ENCODE measurements around the gene COL23A1. TPM values are rescaled to one million over a fixed set of nuclear protein-coding genes. Genes with fewer than 3 reads are reported as not detected.

Gene COL23A1
- total and polyA plus RNA-seq, 5 donors from 2014 or later, result not detected

DNA sequence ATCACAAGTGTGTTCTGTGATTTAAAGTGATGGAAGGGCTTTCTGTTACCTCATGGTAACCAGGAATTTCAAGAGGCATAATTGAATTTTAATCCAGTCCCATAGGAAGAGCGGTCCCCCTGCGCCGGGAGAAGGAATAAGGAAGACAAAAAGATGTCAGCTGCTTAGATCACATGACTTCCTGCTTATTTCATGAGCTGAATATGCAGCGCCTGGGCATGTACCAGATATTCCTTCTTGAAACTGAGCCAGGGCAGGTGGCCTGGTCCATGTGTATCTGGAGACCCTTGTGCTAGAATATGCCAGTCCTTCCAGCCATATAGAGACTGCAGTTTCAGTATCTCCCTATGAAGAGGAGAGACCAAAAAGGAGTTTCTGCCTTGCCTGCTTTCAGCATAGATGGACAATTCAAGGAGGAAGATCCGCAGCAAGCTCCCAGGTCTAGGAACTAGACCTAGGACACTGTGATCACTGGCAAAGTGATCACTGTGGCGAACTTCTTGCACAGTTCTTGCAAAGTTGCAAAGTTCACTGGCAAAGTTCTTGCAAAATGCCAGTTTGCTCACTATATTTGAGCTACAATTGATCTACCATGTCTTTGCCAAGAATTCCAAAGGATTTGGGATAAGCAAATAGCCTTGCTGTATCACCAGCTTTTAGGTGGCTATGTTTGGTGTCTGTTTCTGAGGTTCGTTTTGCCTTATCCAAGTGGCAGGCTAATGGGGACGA, 254.7 kb downstream of the COL23A1 start:
- H3K9me3 ChIP-seq (ENCODE audit: control insufficient read depth in 2 of 2, low read length in 2 of 2), result no peaks in the 10 kb centered on the region
- no peak for ATAC-seq (ENCODE audit: low read depth in 2 of 2)

DNA sequence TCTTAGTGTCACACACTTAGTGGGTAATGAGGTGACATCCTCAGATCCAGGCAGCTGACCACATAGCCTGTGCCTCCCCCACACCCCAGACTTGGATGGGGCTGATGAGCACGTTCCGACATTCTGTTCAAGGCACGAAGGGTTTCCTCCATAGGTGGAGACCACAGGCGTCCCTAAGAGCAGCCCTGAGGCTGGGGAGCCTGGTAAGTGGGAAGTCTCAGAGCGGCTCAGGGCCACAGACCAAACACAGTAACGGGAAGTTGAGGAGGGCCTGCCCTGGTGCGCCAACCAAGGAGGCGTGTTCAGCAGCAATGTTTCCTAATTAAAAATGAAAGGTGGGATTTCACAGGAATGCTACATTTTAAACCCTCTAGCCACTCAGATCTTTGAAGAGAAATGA, 255.3 kb downstream of the COL23A1 start:
- H3K4me1 Mint-ChIP-seq, result peaks cover 0 to 10% (median 0%) of the 10 kb centered on the region in 4 donors
- Histone ChIP-seq H3K27ac (ENCODE audit: insufficient read depth, low read length, poor library complexity, severe bottlenecking) (no peak overlapping the region), H3K36me3 (ENCODE audit: control insufficient read depth, insufficient read depth, low read length) (no peaks in the 10 kb centered on the region), H3K9me3 (ENCODE audit: control insufficient read depth in 2 of 2, low read length in 2 of 2) (no peaks in the 10 kb centered on the region), H3K4me3 (ENCODE audit: low read depth, low read length) (no peak overlapping the region), H3K4me1 (ENCODE audit: control insufficient read depth, insufficient read depth, low read length, poor library complexity, severe bottlenecking) (no peaks in the 10 kb centered on the region), H3K27me3 (ENCODE audit: control insufficient read depth, insufficient read depth, low read length) (no peaks in the 10 kb centered on the region)
- no peak overlapping the region for H3K27ac Mint-ChIP-seq
- H3K36me3 Mint-ChIP-seq, result no peaks in the 10 kb centered on the region
- ATAC-seq (ENCODE audit: low read depth in 2 of 2), result no peak
- DNase-seq, result no peak
- H3K27me3 Mint-ChIP-seq, result no peaks in the 10 kb centered on the region
- no peak overlapping the region for H3K4me3 Mint-ChIP-seq
- H3K9me3 Mint-ChIP-seq, result peaks cover 0 to 2% (median 0%) of the 10 kb centered on the region in 7 donors

More for the DNA sequence above, 254.7 kb downstream of the COL23A1 start:
- H3K27me3 ChIP-seq (ENCODE audit: control insufficient read depth, insufficient read depth, low read length), result no peaks in the 10 kb centered on the region
- DNase-seq, result no peak
- Mint-ChIP-seq H3K9me3 (peaks cover 0 to 2% (median 0%) of the 10 kb centered on the region in 7 donors), H3K27me3 (no peaks in the 10 kb centered on the region), H3K27ac (no peak overlapping the region), H3K36me3 (no peaks in the 10 kb centered on the region), H3K4me1 (peaks cover 0 to 9% (median 0%) of the 10 kb centered on the region in 4 donors), H3K4me3 (no peak overlapping the region)
- H3K4me3 ChIP-seq (ENCODE audit: low read depth, low read length), result no peak overlapping the region
- H3K27ac ChIP-seq (ENCODE audit: insufficient read depth, low read length, poor library complexity, severe bottlenecking), result no peak overlapping the region
- no peaks in the 10 kb centered on the region for H3K36me3 ChIP-seq (ENCODE audit: control insufficient read depth, insufficient read depth, low read length)
- no peaks in the 10 kb centered on the region for H3K4me1 ChIP-seq (ENCODE audit: control insufficient read depth, insufficient read depth, low read length, poor library complexity, severe bottlenecking)

DNA sequence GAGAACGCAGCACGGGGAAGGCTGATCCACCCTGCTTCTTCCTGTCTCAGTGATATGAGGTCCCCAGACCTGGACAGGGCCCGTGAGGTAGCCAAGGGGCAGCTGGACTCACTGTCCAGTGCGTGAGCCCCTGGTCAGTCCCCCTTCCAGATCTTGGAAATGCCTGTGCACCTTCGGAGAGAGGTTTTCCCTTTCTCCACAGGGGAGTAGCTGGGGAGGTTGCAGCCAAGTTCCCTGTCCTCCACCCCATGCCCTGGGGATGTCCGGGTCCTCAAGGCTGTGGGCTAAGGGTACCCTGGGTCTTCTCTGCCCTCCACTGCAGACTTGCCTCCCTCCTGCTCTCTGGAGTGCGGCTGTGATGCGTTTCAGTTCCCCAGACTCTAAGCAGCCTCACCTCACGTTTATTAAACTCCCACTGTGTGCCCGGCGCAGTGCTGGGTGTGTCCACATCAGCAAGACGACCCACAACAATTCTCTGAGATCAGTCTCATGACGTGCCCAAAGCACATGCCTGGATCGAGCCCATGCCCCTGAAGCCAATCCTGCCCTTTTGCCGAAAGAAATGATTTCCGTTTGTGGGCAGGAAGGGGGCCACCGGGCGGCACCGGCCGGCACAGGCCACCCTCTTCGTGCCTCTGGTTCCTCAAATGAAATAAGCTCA, 256.2 kb downstream of the COL23A1 start:
- no peaks in the 10 kb centered on the region for H3K36me3 Mint-ChIP-seq
- H3K27me3 ChIP-seq (ENCODE audit: control insufficient read depth, insufficient read depth, low read length), result no peaks in the 10 kb centered on the region
- peaks cover 0 to 2% (median 0%) of the 10 kb centered on the region in 7 donors for H3K9me3 Mint-ChIP-seq
- no peaks in the 10 kb centered on the region for H3K9me3 ChIP-seq (ENCODE audit: control insufficient read depth in 2 of 2, low read length in 2 of 2)
- H3K4me3 ChIP-seq (ENCODE audit: low read depth, low read length), result no peak overlapping the region
- H3K4me1 ChIP-seq (ENCODE audit: control insufficient read depth, insufficient read depth, low read length, poor library complexity, severe bottlenecking), result no peaks in the 10 kb centered on the region
- H3K27ac ChIP-seq (ENCODE audit: insufficient read depth, low read length, poor library complexity, severe bottlenecking), result no peak overlapping the region
- H3K27me3 Mint-ChIP-seq, result no peaks in the 10 kb centered on the region
- H3K36me3 ChIP-seq (ENCODE audit: control insufficient read depth, insufficient read depth, low read length), result no peaks in the 10 kb centered on the region
- ATAC-seq (ENCODE audit: low read depth in 2 of 2) (no peak), DNase-seq (no peak)
- peaks cover 0 to 10% (median 0%) of the 10 kb centered on the region in 4 donors for H3K4me1 Mint-ChIP-seq
- no peak overlapping the region for H3K27ac Mint-ChIP-seq
- H3K4me3 Mint-ChIP-seq, result no peak overlapping the region

DNA sequence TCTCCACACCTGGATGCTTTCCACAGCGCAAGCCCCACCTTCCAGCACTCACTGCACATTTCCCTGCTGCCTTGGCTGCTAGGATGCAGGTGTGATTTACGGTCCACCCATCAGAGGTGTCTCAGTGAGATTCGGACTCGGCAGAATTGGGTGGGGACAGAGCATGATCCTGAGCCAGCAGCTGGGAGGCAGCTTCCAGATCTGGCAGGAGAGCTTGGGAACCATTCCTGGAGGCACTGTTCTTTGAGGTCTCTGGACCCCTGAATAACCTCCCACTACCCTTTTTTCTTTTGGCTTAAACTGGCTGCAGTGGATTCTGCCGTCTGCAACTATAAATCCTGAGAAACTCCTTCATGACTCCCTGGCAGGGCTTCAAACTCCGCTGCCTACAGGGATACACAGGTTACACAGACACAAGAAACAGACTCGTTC, 258.0 kb downstream of the COL23A1 start:
- H3K4me1 ChIP-seq (ENCODE audit: control insufficient read depth, insufficient read depth, low read length, poor library complexity, severe bottlenecking), result no peaks in the 10 kb centered on the region
- H3K36me3 ChIP-seq (ENCODE audit: control insufficient read depth, insufficient read depth, low read length), result no peaks in the 10 kb centered on the region
- H3K9me3 Mint-ChIP-seq, result peaks cover 0 to 2% (median 0%) of the 10 kb centered on the region in 7 donors
- H3K27me3 ChIP-seq (ENCODE audit: control insufficient read depth, insufficient read depth, low read length), result no peaks in the 10 kb centered on the region
- ATAC-seq (ENCODE audit: low read depth in 2 of 2), result no peak
- no peak for DNase-seq
- peaks cover 0 to 10% (median 0%) of the 10 kb centered on the region in 4 donors for H3K4me1 Mint-ChIP-seq
- no peaks in the 10 kb centered on the region for H3K9me3 ChIP-seq (ENCODE audit: control insufficient read depth in 2 of 2, low read length in 2 of 2)
- H3K4me3 ChIP-seq (ENCODE audit: low read depth, low read length), result no peak overlapping the region
- no peak overlapping the region for H3K27ac ChIP-seq (ENCODE audit: insufficient read depth, low read length, poor library complexity, severe bottlenecking)
- no peak overlapping the region for H3K27ac Mint-ChIP-seq
- no peaks in the 10 kb centered on the region for H3K36me3 Mint-ChIP-seq
- no peaks in the 10 kb centered on the region for H3K27me3 Mint-ChIP-seq
- no peak overlapping the region for H3K4me3 Mint-ChIP-seq

DNA sequence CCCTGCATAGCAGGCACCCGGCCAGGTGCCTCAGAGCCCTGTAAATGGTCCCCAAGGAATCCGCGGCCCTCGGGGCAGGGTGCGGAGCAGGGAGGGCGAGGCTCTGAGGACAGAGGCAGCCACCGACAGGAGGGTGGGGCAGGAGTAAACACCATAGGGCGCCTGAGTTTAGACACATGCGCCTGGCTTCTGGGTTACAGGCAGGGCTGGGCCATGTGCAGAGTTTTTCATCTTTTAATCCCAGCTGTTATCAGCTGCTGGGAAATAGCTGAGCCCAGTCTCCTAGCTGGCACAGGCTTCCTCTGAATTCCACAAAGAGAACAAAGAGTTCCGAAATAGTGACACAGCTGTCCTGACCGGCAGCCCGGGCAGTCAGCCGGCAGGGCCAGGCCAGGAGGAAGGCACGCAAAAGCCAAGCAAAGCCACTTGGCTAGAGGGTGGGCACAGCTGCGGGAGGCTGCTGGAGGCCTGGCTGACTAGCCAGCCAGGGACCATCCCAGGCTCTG, 258.6 kb downstream of the COL23A1 start:
- peaks cover 0 to 2% (median 0%) of the 10 kb centered on the region in 7 donors for H3K9me3 Mint-ChIP-seq
- H3K27ac Mint-ChIP-seq, result no peak overlapping the region

DNA sequence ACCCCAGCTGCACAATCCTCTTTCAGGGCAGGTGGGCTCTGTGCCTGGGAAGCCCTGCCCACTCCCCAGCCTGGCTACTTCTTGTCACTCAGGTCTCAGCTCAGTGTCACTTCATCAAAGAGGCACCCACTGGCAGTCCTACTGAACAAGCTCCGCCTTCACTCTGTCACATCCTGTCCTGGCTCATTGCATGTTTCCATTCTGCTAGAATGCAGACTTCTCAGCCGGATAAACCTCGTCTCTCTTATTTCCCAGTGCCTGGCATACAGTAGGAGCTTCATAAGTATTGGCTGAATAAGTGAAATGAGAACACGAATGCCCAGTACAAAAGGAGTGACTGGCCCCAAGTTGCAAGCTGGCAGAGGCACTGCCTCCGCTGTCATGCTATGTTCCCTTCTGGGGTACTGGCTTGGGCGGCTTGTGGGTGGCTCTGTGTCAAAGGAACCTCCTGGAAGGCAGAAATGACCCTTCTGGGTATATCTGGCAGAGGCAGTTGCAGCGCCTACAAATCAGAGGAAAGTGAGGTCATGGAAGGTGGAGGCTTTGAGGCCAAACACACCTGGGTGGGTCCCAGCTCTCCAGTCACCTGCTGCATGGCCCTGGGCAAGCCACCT, 259.3 kb downstream of the COL23A1 start:
- Mint-ChIP-seq H3K27me3 (no peaks in the 10 kb centered on the region), H3K36me3 (no peaks in the 10 kb centered on the region), H3K27ac (peak overlapping the region in 1 of 3 donors; percentile 47), H3K4me1 (peaks cover 0 to 10% (median 0%) of the 10 kb centered on the region in 4 donors), H3K9me3 (no peaks in the 10 kb centered on the region), H3K4me3 (peak overlapping the region in 1 of 4 donors; percentile 67)
- peak in 1 of 3 donors; percentile 33 for DNase-seq
- peak in 1 of 2 donors; percentile 49 for ATAC-seq (ENCODE audit: low read depth in 2 of 2)
- H3K4me1 ChIP-seq (ENCODE audit: control insufficient read depth, insufficient read depth, low read length, poor library complexity, severe bottlenecking), result no peaks in the 10 kb centered on the region
- H3K27ac ChIP-seq (ENCODE audit: insufficient read depth, low read length, poor library complexity, severe bottlenecking), result no peak overlapping the region
- H3K27me3 ChIP-seq (ENCODE audit: control insufficient read depth, insufficient read depth, low read length), result no peaks in the 10 kb centered on the region
- H3K36me3 ChIP-seq (ENCODE audit: control insufficient read depth, insufficient read depth, low read length), result no peaks in the 10 kb centered on the region
- H3K4me3 ChIP-seq (ENCODE audit: low read depth, low read length), result no peak overlapping the region
- H3K9me3 ChIP-seq (ENCODE audit: control insufficient read depth in 2 of 2, low read length in 2 of 2), result no peaks in the 10 kb centered on the region

More for the DNA sequence above, 258.6 kb downstream of the COL23A1 start:
- no peak overlapping the region for H3K4me3 Mint-ChIP-seq
- Histone ChIP-seq H3K27me3 (ENCODE audit: control insufficient read depth, insufficient read depth, low read length) (no peaks in the 10 kb centered on the region), H3K36me3 (ENCODE audit: control insufficient read depth, insufficient read depth, low read length) (no peaks in the 10 kb centered on the region), H3K4me3 (ENCODE audit: low read depth, low read length) (no peak overlapping the region), H3K9me3 (ENCODE audit: control insufficient read depth in 2 of 2, low read length in 2 of 2) (no peaks in the 10 kb centered on the region), H3K27ac (ENCODE audit: insufficient read depth, low read length, poor library complexity, severe bottlenecking) (no peak overlapping the region), H3K4me1 (ENCODE audit: control insufficient read depth, insufficient read depth, low read length, poor library complexity, severe bottlenecking) (no peaks in the 10 kb centered on the region)
- ATAC-seq (ENCODE audit: low read depth in 2 of 2), result no peak
- H3K4me1 Mint-ChIP-seq, result peaks cover 0 to 10% (median 0%) of the 10 kb centered on the region in 4 donors
- H3K36me3 Mint-ChIP-seq, result no peaks in the 10 kb centered on the region
- DNase-seq, result no peak
- no peaks in the 10 kb centered on the region for H3K27me3 Mint-ChIP-seq

DNA sequence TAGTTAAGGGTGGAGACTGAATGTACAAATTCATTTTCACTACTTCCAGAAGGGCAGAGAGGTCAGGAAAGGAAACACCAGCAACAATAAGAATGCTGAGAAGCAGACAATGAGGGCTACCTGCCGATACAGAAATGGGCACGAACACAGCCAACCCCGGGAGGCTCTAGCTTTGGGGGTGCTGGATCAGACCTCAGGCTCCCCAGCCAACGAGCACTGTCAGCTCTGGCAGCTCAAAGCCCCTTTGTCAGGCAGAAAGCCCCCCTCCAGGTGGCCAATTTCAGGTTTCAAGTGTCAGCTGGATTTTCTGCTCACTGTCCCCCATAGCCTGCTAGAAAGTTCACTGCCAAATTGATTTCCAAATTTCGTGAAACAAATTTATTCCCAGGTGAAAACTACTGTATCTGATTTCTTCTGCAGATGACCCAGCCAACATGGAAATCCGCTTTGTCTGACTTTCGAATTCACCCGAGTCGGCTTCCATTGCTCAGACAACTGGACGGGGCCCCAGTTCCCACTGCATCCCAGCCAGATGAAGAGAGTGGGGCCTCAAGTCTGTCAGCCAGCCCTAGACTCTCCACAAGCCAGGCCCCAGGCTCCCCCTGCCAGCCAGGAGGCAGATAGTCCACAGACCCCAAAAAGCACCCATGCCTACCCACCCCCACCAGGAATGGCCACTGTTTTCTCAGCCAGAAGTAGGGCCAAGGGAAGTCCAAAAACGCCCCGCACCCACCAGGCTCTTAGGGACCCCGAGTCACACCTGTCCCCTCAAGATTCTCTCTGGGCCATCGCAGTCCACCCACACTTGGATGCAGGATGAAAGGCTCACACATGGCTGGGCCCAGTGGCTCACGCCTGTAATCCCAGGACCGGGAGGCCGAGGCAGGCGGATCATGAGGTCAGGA, 261.1 kb downstream of the COL23A1 start:
- Mint-ChIP-seq H3K27ac (no peak overlapping the region), H3K36me3 (no peaks in the 10 kb centered on the region), H3K4me1 (peaks cover 0 to 10% (median 0%) of the 10 kb centered on the region in 4 donors), H3K27me3 (no peaks in the 10 kb centered on the region), H3K9me3 (peaks cover 0 to 1% (median 0%) of the 10 kb centered on the region in 7 donors), H3K4me3 (no peak overlapping the region)
- Histone ChIP-seq H3K4me3 (ENCODE audit: low read depth, low read length) (no peak overlapping the region), H3K27ac (ENCODE audit: insufficient read depth, low read length, poor library complexity, severe bottlenecking) (no peak overlapping the region), H3K4me1 (ENCODE audit: control insufficient read depth, insufficient read depth, low read length, poor library complexity, severe bottlenecking) (no peaks in the 10 kb centered on the region), H3K27me3 (ENCODE audit: control insufficient read depth, insufficient read depth, low read length) (no peaks in the 10 kb centered on the region), H3K9me3 (ENCODE audit: control insufficient read depth in 2 of 2, low read length in 2 of 2) (no peaks in the 10 kb centered on the region), H3K36me3 (ENCODE audit: control insufficient read depth, insufficient read depth, low read length) (no peaks in the 10 kb centered on the region)
- DNase-seq, result no peak
- ATAC-seq (ENCODE audit: low read depth in 2 of 2), result no peak

Data from CD4-positive, CD25-positive, alpha-beta regulatory T cell (primary cell).